GM19468 (cell line): ENCODE results near the gene RSRC1.
"Not testable (repeated sequence)": the region's sequence is repeated elsewhere in the genome, so short reads cannot be mapped to it uniquely, and the experiment has no call there.

Experiments
- ATAC-seq: cut with Tn5 transposase; IDR thresholded peaks from one replicate; pipeline ENCODE4 v1.9.1; 2021; ENCODE audit warnings: mild to moderate bottlenecking, moderate library complexity, moderate number of reproducible peaks; ENCODE audit not compliant: unreplicated experiment; ENCODE audit errors: extremely low read depth

The RSRC1 gene

GRCh38 chr3:158121295-158121694 is 11.4 kb downstream of the RSRC1 start:
- peak; percentile 74 for ATAC-seq

- not testable (repeated sequence) for ATAC-seq
Measured at GRCh38 chr3:158122721-158123120, 12.8 kb downstream of the RSRC1 start.

- no peak for ATAC-seq
Measured at GRCh38 chr3:158127250-158128219, 17.6 kb downstream of the RSRC1 start.

GRCh38 chr3:158128755-158129154 is 18.9 kb downstream of the RSRC1 start:
- no peak for ATAC-seq

GRCh38 chr3:158134363-158134762 is 24.5 kb downstream of the RSRC1 start:
- ATAC-seq = no peak

- no peak for ATAC-seq
Measured at GRCh38 chr3:158140396-158140795, 30.5 kb downstream of the RSRC1 start.

GRCh38 chr3:158148218-158148617 is 38.3 kb downstream of the RSRC1 start:
- no peak for ATAC-seq

- ATAC-seq = peak; percentile 30
Measured at GRCh38 chr3:158152186-158152585, 42.3 kb downstream of the RSRC1 start.

- ATAC-seq = no peak
Measured at GRCh38 chr3:158158969-158159368, 49.1 kb downstream of the RSRC1 start.

- ATAC-seq = no peak
Measured at GRCh38 chr3:158159714-158160113, 49.8 kb downstream of the RSRC1 start.

- ATAC-seq = no peak
Measured at GRCh38 chr3:158160958-158161357, 51.1 kb downstream of the RSRC1 start.

- no peak for ATAC-seq
Measured at GRCh38 chr3:158165141-158165655, 55.3 kb downstream of the RSRC1 start.

GRCh38 chr3:158165730-158166129 is 55.8 kb downstream of the RSRC1 start:
- ATAC-seq = no peak

GRCh38 chr3:158166223-158166622 is 56.3 kb downstream of the RSRC1 start:
- no peak for ATAC-seq

GRCh38 chr3:158167737-158168557 is 58.1 kb downstream of the RSRC1 start:
- ATAC-seq = no peak

GRCh38 chr3:158169091-158169491 is 59.2 kb downstream of the RSRC1 start:
- ATAC-seq = no peak

GRCh38 chr3:158181096-158181495 is 71.2 kb downstream of the RSRC1 start:
- ATAC-seq = no peak

GRCh38 chr3:158185711-158186110 is 75.8 kb downstream of the RSRC1 start:
- no peak for ATAC-seq

- ATAC-seq = no peak
Measured at GRCh38 chr3:158200955-158201354, 91.1 kb downstream of the RSRC1 start.

- no peak for ATAC-seq
Measured at GRCh38 chr3:158205324-158205723, 95.4 kb downstream of the RSRC1 start.

GRCh38 chr3:158205994-158206393 is 96.1 kb downstream of the RSRC1 start:
- ATAC-seq = no peak
